Measurements from ENCODE around the gene RNF19B. TPM values are rescaled to one million over a fixed set of nuclear protein-coding genes. Genes with fewer than 3 reads are reported as not detected.
A peak's percentile ranks its signal among the peaks of the same experiment; 100 is the strongest.

The RNF19B gene
- total RNA-seq, 4 donors from 2014 or later: 28.1 to 62.1 (median 54.6) TPM

DNA sequence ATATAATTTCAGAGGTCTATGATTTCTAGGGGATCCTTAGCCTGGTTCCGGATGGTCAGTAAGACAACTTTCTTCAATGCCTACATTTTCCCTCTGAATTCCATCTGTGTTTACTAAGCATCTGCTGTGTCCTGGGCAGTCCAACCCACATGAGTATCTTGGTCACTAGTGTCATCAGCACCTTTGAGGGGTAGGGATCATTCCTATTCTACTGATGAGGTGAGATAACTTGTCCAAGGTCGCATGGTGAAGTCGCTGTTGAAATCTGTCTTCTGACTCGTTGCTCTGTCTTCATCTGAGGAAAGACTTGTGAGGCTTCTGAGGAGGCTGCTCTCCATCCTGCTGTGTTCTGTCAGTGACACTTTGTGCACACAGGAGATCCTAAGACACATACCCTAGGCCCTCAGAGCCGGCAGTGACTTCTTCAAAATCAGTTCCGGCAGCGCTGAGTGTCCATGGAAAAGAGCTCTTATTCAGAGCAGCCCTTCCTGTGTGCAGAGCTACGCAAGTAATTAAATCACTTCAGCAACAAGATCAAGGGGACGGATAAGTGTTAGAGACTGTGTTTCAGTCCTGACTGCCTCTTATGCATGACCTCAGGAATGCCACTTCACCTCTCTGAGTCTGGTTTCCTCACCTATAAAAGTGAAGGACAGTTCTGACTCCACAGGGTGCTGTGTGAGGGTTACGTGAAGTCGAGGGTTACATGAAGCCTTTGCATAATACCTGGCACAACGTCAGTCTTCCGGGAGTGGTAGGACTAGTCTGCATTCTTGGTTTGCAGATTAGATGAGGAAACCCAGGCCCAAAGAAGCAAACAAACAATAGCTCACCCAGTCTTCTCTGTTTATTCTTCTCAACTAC lies 43.7 kb upstream of the RNF19B start:
- Histone ChIP-seq H3K4me1 (peaks cover 0 to 45% (median 0%) of the 10 kb centered on the region in 4 donors), H3K4me3 (no peak overlapping the region), H3K36me3 (peaks cover 0 to 48% (median 0%) of the 10 kb centered on the region in 3 donors), H3K27ac (peak overlapping the region in 2 of 4 donors; percentile 17 to 59), H3K9me3 (no peaks in the 10 kb centered on the region), H3K27me3 (no peaks in the 10 kb centered on the region)
- TF ChIP-seq CTCF (IDR thresholded peaks at IDR 0.05) (no peak), POLR2A (IDR thresholded peaks at IDR 0.05) (no peak)
- no peak for DNase-seq

DNA sequence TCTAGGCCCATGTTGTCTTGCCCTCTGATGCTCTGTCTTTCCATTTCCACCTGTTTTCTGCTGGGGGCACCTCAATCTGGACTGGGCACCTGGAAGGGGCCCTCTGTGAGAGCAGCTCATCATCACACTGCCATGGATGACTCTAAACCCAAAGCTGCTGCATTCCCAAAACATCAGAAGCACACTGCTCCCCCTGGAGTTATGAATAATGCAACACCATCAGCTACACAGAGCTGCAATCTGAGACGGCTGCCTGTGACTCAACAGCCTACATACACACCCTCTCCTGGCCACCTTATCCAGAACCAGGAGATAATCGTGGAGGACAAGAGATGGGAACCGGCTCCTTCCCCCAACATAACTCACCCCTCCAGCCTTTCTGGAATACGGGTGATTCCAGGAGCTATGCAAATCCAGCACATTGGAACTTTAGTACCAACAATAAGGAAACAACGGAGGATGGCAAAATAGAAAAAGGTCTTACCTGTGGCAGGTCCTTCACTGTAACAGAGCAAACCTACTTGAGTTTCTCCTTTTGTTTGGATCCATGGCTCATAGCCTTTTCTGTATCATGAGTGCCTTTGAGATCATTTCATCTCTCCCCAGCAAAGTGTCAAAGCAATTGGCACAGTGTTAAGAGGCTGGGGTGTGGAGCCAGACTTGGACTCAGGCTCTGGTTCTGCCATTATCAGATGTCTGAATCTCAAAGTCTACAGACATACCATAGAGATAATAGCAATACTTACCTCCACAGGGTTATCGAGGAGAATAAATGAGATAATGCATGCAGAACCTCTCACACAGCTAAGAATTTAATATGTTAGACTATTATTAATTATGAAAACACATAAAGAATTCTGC lies 42.8 kb upstream of the RNF19B start:
- peaks cover 0 to 43% (median 0%) of the 10 kb centered on the region in 4 donors for H3K4me1 ChIP-seq
- TF ChIP-seq CTCF (IDR thresholded peaks at IDR 0.05): peak in 4 of 6 experiments; percentile 32 to 63 (median 55)
- TF ChIP-seq POLR2A (IDR thresholded peaks at IDR 0.05): no peak
- H3K36me3 ChIP-seq: peaks cover 0 to 39% (median 0%) of the 10 kb centered on the region in 3 donors
- H3K27me3 ChIP-seq: no peaks in the 10 kb centered on the region
- peak in 1 of 3 donors; percentile 71 for DNase-seq
- H3K4me3 ChIP-seq: no peak overlapping the region
- peak overlapping the region in 2 of 4 donors; percentile 12 to 59 for H3K27ac ChIP-seq
- H3K9me3 ChIP-seq: no peaks in the 10 kb centered on the region

- no peak overlapping the region for H3K4me3 ChIP-seq
- peaks cover 0 to 29% (median 0%) of the 10 kb centered on the region in 4 donors for H3K4me1 ChIP-seq
- peaks cover 0 to 24% (median 0%) of the 10 kb centered on the region in 3 donors for H3K36me3 ChIP-seq
- no peaks in the 10 kb centered on the region for H3K27me3 ChIP-seq
- no peak for DNase-seq
- H3K27ac ChIP-seq: no peak overlapping the region
- TF ChIP-seq CTCF (IDR thresholded peaks at IDR 0.05) (no peak), POLR2A (IDR thresholded peaks at IDR 0.05) (no peak)
- no peaks in the 10 kb centered on the region for H3K9me3 ChIP-seq
These were observed 41.3 kb upstream of the RNF19B start for GRCh38 chr1:33005838-33006421.

DNA sequence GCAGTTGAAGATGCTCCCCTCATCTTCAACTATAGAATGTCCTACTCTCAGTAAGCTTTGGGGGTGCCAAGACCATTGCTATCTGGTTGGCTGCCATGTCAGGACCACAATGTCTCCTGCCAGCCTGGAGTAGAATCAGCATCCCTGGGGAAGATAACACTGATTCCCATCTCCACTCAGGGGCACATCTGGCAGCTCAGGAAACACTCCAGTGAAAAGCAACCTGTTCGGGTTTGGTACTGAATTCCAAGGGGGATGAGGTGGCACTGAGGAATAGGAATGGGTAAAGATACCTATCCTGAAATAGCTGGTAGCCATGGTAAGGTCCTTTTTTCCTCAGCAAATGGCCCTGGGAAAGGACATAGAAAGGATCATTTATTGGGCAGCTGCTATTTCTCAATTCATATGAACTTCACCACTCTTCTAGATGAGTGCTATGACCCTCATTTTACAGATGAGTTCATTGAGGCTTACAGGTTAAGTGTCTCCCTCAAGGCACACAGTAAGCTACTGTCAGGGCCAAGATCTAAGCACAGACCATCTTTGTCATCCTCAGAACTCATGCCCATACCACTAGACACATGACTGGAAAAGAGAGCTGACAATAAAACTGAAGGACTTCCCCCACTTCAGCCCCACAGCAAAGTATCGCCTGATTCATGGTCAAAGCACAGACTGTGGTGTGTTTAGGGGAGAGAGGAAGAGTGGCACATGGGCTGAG lies 40.7 kb upstream of the RNF19B start:
- Histone ChIP-seq H3K27ac (no peak overlapping the region), H3K4me1 (peaks cover 0 to 23% (median 0%) of the 10 kb centered on the region in 4 donors), H3K27me3 (no peaks in the 10 kb centered on the region), H3K36me3 (peaks cover 0 to 19% (median 0%) of the 10 kb centered on the region in 3 donors), H3K9me3 (no peaks in the 10 kb centered on the region), H3K4me3 (no peak overlapping the region)
- TF ChIP-seq POLR2A (IDR thresholded peaks at IDR 0.05) (no peak), CTCF (IDR thresholded peaks at IDR 0.05) (no peak)
- no peak for DNase-seq

DNA sequence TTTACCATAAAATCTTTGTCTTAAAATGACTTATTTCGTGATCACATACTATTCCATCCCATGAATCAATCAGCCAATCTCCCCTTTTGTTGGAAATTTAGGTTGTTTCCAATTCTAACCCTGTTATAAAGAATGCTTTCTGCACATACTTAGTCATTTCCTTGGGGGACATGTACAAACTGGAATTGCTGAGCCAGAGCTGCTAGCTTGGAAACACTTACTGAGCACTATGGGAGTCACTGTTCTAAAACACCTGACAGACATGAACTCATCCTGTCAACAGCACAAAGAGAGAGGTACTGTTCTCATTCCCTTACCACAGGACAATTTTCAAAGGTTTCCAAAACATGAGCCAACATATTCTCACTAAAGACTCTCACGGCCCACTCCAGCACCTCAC lies 40.0 kb upstream of the RNF19B start:
- Histone ChIP-seq H3K4me1 (peaks cover 0 to 21% (median 0%) of the 10 kb centered on the region in 4 donors), H3K27ac (no peak overlapping the region), H3K27me3 (no peaks in the 10 kb centered on the region)

More for the DNA sequence above, 40.0 kb upstream of the RNF19B start:
- no peak for DNase-seq
- TF ChIP-seq CTCF (IDR thresholded peaks at IDR 0.05) (no peak), POLR2A (IDR thresholded peaks at IDR 0.05) (no peak)
- Histone ChIP-seq H3K9me3 (no peaks in the 10 kb centered on the region), H3K4me3 (no peak overlapping the region), H3K36me3 (peaks cover 0 to 19% (median 0%) of the 10 kb centered on the region in 3 donors)
